Gastroesophageal sphincter (tissue), 4 donors: ENCODE measurements around the gene EPHX1. TPM values are rescaled to one million over a fixed set of nuclear protein-coding genes. Genes with fewer than 3 reads are reported as not detected.
A peak's percentile ranks its signal among the peaks of the same experiment; 100 is the strongest.
"Not testable (repeated sequence)": the region's sequence is repeated elsewhere in the genome, so short reads cannot be mapped to it uniquely, and the experiment has no call there.

Experiments
- ATAC-seq: fragments of 150-250 bp; one replicate; pipeline ENCODE4 v1.9.1; 2016; ENCODE audit warnings: mild to moderate bottlenecking, moderate library complexity
- H3K27ac ChIP-seq, 4 donors: fragments of 200-600 bp; sonication (generic) in 3 of 4; 1 replicate in 3 of 4; 2 replicates in 1 of 4; pipeline ENCODE4 v1.5.1; 2016 to 2019
- H3K27me3 ChIP-seq: fragments of 200-600 bp; sonication (generic); one replicate; pipeline ENCODE4 v1.5.1; 2019
- H3K36me3 ChIP-seq, 2 donors: fragments of 200-600 bp; sonication (generic); one replicate each; pipeline ENCODE4 v1.5.1; 2019; ENCODE audit warnings: control low read depth in 1 of 2
- H3K4me1 ChIP-seq, 3 donors: fragments of 200-600 bp; sonication (generic); 1 replicate in 2 of 3; 2 replicates in 1 of 3; pipeline ENCODE4 v1.5.1; 2016 to 2019; ENCODE audit warnings: control low read depth in 2 of 3
- H3K4me3 ChIP-seq, 2 donors: fragments of 200-600 bp; sonication (generic); one replicate each; pipeline ENCODE4 v1.5.1; 2019; ENCODE audit warnings: mild to moderate bottlenecking in 1 of 2, moderate library complexity in 1 of 2
- H3K9me3 ChIP-seq, 3 donors: fragments of 200-600 bp; sonication (generic); one replicate each; pipeline ENCODE4 v1.5.1; 2017 to 2019; ENCODE audit warnings: control low read depth in 2 of 3
- CTCF ChIP-seq, 4 experiments: fragments of 200-600 bp in 2 of 4; fragments of 450-650 bp in 2 of 4; sonication (generic) in 1 of 4; IDR thresholded peaks; one replicate each; pipeline ENCODE4 v1.5.1; 2017 to 2019; ENCODE audit warnings: antibody characterized with exemption in 4 of 4, mild to moderate bottlenecking in 2 of 4, moderate library complexity in 2 of 4
- EP300 ChIP-seq: sonication (generic); formaldehyde crosslinking; IDR thresholded peaks from one replicate; pipeline ENCODE4 v1.6.1; 2017; ENCODE audit warnings: antibody characterized with exemption, mild to moderate bottlenecking
- POLR2A ChIP-seq, 2 donors: fragments of 450-650 bp; IDR thresholded peaks; one replicate each; pipeline ENCODE4 v1.6.1; 2017; ENCODE audit warnings: antibody characterized with exemption in 2 of 2, mild to moderate bottlenecking in 2 of 2, moderate library complexity in 1 of 2
- POLR2AphosphoS5 ChIP-seq: sonication (generic); formaldehyde crosslinking; IDR thresholded peaks from one replicate; pipeline ENCODE4 v1.6.1; 2017; ENCODE audit warnings: antibody characterized with exemption
- WGBS, 2 donors: methylation state at CpG; one replicate each; pipeline ENCODE4 v1.1.5; 2018; ENCODE audit warnings: low coverage in 1 of 2; 5-methylcytosine and 5-hydroxymethylcytosine counted together
- total RNA-seq, 4 donors: library from RNA; depleted of rRNA; stranded (reverse); fragments of >200 nt; gene quantifications; one replicate each; pipeline ENCODE4 v1.1.0, GENCODE V29; 2016

Gene EPHX1
- total RNA-seq, 4 donors from 2014 or later: 74.0 to 133 (median 101) TPM

- Histone ChIP-seq H3K4me1 (peaks cover 4 to 69% (median 49%) of the 10 kb centered on the region in 3 donors), H3K27me3 (no peaks in the 10 kb centered on the region), H3K9me3 (no peaks in the 10 kb centered on the region), H3K36me3 (no peaks in the 10 kb centered on the region), H3K4me3 (peak overlapping the region; percentile 72 to 96), H3K27ac (peak overlapping the region in 3 of 4 donors; percentile 89 to 91 (median 90))
- no peak for ATAC-seq
- 65% methylated on average over 4 to 6 of the region's 10 CpGs for WGBS, 2 donors
- TF ChIP-seq CTCF (IDR thresholded peaks at IDR 0.05) (peak in 3 of 4 experiments; percentile 13 to 47 (median 15)), POLR2A (IDR thresholded peaks at IDR 0.05) (no peak)
Observed at GRCh38 chr1:225811622-225812487, 1.9 kb downstream of the EPHX1 start.

GRCh38 chr1:225812488-225813213 lies 2.7 kb downstream of the EPHX1 start:
- TF ChIP-seq POLR2AphosphoS5 (no peak), CTCF (IDR thresholded peaks at IDR 0.05) (no peak)
- H3K9me3 ChIP-seq: no peaks in the 10 kb centered on the region
- WGBS, 2 donors: 65 to 75% methylated on average over 5 to 7 of the region's 8 CpGs
- no peaks in the 10 kb centered on the region for H3K36me3 ChIP-seq
- no peak overlapping the region for H3K4me3 ChIP-seq
- H3K27ac ChIP-seq: peak overlapping the region; percentile 9 to 91 (median 90)
- H3K27me3 ChIP-seq: no peaks in the 10 kb centered on the region
- peaks cover 9 to 77% (median 57%) of the 10 kb centered on the region in 3 donors for H3K4me1 ChIP-seq
- ATAC-seq: no peak

- no peaks in the 10 kb centered on the region for H3K36me3 ChIP-seq
- peak; percentile 68 for ATAC-seq
- 45% methylated on average over 2 of the region's 10 CpGs; no CpG with 5 or more reads in 1 of the 2 donors for WGBS, 2 donors
- H3K4me3 ChIP-seq: no peak overlapping the region
- no peaks in the 10 kb centered on the region for H3K27me3 ChIP-seq
- TF ChIP-seq EP300: no peak
- TF ChIP-seq CTCF (IDR thresholded peaks at IDR 0.05): no peak
- TF ChIP-seq POLR2A (IDR thresholded peaks at IDR 0.05): peak in 1 of 2 donors; percentile 6
- peak; percentile 31 for TF ChIP-seq POLR2AphosphoS5
- peaks cover 13 to 84% (median 64%) of the 10 kb centered on the region in 3 donors for H3K4me1 ChIP-seq
- no peaks in the 10 kb centered on the region for H3K9me3 ChIP-seq
- H3K27ac ChIP-seq: peak overlapping the region; percentile 9 to 91 (median 90)
Observed at GRCh38 chr1:225813214-225813964, 3.5 kb downstream of the EPHX1 start.

- no peak for TF ChIP-seq POLR2AphosphoS5
- TF ChIP-seq POLR2A (IDR thresholded peaks at IDR 0.05): no peak
- no peak for TF ChIP-seq CTCF (IDR thresholded peaks at IDR 0.05)
- TF ChIP-seq EP300: no peak
- no peaks in the 10 kb centered on the region for H3K36me3 ChIP-seq
- ATAC-seq: no peak
- H3K9me3 ChIP-seq: no peaks in the 10 kb centered on the region
- peak overlapping the region; percentile 7 to 91 (median 90) for H3K27ac ChIP-seq
- 100% methylated on average over 1 of the region's 7 CpGs; no CpG with 5 or more reads in 1 of the 2 donors for WGBS, 2 donors
- H3K27me3 ChIP-seq: no peaks in the 10 kb centered on the region
- no peak overlapping the region for H3K4me3 ChIP-seq
- H3K4me1 ChIP-seq: peaks cover 13 to 90% (median 65%) of the 10 kb centered on the region in 3 donors
Observed at GRCh38 chr1:225814381-225814780, 4.5 kb downstream of the EPHX1 start.

GRCh38 chr1:225815090-225815489 lies 5.2 kb downstream of the EPHX1 start:
- H3K9me3 ChIP-seq, H3K36me3 ChIP-seq, ATAC-seq, H3K27me3 ChIP-seq, H3K4me3 ChIP-seq: not testable (repeated sequence)
- Histone ChIP-seq H3K4me1 (peaks cover 13 to 93% (median 63%) of the 10 kb centered on the region in 3 donors), H3K27ac (peak overlapping the region in 3 of 4 donors; percentile 89 to 91 (median 90))
- 87% methylated on average over 6 of the region's 7 CpGs; no CpG with 5 or more reads in 1 of the 2 donors for WGBS, 2 donors
